HG02981 (cell line): ENCODE results near the gene DOCK10.
A peak's percentile ranks its signal among the peaks of the same experiment; 100 is the strongest.
"Not testable (repeated sequence)": the region's sequence is repeated elsewhere in the genome, so short reads cannot be mapped to it uniquely, and the experiment has no call there.

ENCODE experiments used
- ATAC-seq: cut with Tn5 transposase; IDR thresholded peaks from one replicate; pipeline ENCODE4 v1.9.1; 2021; ENCODE audit warnings: mild to moderate bottlenecking, moderate library complexity; ENCODE audit not compliant: unreplicated experiment

DOCK10 gene

DNA sequence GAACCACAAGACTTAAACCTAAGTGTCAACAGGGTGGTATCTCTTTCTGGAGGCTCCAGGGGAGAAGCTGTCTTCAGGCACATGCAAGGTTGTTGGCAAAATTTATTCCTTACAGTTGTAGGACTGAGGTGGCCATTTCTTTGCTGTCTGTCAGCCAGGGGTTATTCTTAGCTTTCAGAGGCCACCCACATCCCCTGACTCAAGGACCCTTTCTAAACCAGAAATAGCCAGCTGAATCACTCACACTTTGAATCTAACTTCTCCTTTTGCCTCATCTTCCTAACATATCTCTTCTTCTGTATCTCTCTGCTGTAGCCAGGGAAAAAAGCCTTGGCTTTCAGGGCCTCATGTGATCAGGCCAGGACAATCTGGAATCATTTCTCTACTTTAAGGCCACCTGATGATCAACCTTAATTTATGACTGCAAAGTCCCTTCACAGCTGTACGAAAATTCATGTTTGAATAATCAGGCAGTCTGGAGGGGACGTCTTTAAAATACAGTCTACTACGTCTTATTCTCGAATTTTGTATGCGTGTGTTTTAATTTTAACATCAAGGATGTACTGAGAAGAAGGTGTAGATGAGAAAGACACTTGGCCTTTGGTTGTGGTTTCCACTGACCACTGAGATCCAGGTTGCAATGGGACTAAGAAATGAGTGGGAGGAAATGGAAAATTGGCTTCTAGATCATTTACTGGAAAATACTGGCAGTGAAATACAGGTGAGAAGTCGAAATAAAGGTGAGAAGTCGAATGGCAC lies 90.4 kb downstream of the DOCK10 start:
- ATAC-seq, result no peak

DNA sequence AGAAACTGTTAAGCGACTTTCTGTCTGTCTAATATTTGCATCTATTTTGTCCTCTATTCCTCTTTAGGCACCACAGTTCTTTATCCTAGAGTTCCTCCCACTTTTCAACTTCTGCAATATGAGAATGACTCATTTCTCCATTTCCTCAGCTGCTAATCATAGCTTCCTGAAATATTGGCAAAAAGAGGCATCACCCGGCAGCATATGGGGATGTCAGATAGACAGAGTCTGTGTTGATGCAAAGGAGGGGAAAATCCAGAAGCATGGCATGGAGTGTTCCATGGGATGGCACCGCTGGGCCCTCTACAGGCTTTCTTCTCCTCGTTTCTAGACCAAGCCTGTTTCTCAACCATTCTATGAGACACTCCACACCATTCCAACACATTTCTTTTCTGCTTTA lies 93.4 kb downstream of the DOCK10 start:
- ATAC-seq, result no peak

DNA sequence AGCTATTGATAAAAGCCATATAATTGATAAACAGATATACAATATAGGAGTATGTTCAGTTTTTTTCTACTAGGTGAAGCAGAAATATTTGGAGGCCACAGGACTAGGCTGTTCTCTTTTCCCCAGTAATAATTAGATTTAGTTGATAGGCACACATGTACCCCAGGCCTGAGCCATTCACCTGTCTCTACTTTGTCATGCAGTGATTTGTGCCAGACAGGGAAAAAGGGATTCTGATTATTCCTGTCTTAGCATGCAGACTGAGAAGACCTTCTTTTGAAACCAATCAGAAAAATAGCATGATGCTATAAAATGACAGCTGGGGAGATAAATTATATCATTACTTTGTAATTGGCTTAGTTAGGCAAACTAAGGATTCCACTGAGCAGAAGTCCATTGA lies 94.3 kb downstream of the DOCK10 start:
- no peak for ATAC-seq

DNA sequence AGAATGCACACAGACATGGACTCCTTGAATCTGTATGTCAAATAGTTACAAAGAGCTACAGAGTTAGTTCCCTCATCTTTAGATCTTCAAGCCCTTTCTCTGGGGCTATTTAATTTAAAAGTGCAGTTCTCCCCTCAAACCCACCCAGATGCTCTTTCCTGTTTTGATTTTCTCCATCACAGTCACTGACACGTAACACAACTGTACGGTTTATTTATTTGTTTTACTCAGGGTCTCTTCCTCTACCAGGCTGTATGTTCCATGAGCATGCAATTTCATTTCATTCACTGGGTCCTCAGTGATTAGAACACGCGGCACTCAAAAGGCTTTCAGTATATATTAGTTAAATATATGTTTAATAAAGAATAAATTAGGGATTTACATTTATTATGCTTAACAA lies 94.7 kb downstream of the DOCK10 start:
- no peak for ATAC-seq

DNA sequence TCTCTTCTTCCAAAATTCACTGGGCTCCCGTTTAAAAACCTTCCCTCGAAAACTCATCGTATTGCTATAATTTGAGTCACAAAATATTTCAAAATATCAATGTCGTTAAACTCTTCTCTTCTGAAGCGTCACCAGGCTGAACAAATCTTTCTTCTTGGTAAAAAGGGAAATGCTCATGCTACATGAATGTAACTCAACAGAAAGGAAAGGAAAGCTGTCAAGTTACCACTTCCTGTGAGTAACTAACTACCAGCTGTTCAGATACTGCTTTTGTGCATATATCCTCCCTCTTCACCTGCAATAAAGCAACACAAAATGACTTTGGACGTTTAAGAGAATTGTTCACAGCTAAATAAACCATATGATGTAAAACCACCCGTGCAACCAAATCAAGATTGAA lies 95.4 kb downstream of the DOCK10 start:
- ATAC-seq, result peak; percentile 72

DNA sequence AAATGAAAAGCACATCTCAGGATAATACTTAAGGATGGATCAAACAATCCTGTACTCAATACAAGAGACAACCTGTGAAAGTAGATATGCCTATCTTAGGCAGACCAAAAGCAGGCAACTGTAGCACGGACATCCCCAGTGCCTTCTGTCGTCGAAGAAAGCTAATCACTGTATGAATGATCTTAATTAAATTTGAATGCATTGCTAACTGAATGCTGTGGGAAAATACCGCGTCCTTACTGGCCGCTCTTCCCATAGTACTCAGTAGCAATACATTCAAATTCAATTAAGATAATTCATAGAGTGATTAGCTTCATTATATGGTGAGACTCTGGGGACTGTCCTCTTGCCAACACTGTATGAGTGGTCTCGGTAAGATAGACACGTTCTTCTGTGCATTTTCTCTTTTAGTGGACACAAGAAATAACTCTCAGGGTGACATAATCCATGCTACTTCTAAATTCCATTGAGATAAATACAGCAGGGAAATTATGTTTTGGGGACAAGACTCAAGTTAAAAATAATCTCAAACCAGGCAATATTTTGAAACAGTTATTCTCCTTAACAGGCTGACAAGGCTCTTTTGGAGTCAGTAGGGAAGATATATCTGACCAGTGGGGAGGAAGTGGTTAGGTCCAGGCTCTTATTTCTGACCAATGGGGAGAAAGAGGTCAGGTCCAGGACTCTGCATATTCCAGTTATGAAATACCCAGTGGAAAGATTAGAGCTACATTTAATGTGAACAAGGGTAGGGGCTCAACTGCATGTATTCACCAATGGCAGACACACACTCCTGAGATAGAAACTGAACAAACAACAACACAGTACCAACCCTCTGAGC lies 97.3 kb downstream of the DOCK10 start:
- ATAC-seq, result no peak

DNA sequence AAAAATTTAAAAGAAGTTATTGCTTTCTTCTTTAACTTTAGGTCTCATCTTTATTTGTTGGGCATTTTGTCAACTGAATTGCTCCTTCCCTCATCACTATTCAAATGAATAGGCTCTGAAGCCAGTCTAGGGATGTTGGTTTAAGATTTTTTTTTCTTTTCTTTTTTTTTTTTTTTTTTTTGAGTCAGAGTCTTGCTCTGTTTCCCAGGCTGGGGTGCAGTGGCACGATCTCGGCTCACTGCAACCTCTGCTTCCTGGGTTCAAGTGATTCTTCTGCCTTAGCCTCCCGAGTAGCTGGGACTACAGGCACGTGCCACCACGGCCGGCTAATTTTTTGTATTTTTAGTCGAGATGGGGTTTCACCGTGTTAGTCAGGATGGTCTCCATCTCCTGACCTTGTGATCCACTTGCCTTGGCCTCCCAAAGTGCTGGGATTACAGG lies 98.6 kb downstream of the DOCK10 start:
- not testable (repeated sequence) for ATAC-seq

DNA sequence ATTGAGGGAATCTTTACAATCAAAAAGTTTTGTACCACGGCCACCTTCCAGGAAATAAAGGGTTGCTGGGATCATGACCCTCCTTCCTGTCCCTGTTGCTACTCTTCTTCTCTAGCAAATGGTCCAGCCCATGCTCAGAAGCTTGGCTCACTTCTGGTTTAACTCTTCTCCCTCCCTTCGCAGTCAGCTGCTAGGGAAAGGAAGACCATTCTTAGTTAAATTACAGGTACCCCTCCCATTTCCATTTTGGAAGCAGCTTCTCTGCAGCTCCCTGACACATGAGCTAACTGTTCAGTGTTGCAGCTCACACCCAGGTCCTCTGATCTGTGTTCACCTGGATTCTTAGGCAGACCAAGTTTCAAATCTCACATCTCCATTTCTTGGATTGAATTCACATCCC lies 100.3 kb downstream of the DOCK10 start:
- ATAC-seq, result no peak

DNA sequence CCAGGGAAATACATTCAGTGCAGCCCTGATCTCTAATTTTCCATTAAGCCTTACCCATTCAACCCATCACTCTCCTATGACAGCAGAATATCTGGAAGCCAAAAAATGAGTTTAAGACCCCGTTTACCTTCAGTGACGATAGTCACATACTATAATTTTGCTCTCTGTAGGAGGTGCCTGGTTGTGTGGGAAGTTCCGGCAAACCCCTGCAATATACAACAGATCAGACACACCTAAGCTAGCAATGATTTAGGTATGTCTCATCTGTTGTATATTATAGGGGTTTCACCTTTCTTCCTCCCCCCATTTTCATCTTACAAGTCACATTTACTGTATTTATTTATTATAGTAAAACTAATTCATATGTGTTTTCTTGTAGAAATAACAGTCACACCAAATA lies 101.7 kb downstream of the DOCK10 start:
- ATAC-seq, result no peak

DNA sequence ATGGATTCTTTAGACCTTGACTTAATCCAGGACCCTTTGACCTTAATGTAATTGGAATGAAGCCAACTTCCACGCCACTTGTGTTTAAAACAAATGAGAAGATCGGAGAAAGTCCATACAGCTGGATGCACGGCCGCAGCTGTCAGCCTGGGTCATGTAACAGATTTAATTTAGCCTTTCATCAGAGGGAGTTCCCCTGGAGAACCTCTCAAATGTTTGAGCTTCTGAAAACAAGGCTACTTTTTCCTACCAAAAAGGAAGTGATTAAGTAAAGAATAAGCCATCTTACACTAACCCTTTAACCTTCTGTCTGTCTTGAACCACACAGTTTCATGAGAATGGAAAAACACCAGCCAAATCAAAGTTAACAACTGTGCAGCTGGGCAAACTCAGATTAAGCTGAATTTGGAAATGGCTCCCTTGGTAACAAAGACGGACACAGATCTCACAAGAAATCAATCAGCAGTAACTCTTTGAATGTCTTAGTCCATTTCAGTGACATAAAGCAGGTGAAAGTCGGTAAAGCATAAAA lies 103.6 kb downstream of the DOCK10 start:
- peak; percentile 43 for ATAC-seq

DNA sequence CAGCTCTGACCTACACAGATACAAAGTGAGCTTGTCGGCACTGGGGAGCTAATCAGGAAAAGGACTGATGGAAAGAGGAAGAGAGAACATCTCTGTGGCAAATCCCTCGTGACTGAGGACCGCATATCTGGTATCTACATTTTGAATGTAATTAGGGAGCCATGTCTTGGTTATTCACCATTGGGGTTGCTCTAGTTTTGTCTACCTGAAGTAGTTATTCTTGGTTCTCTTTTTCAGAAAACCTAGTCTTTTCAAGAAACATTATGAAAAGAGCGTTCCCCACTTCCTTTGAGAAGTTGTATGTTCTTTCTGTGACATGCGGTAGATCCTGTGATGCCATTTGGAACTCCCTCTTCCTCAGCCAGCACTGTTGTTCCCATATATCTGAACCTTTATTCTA lies 104.4 kb downstream of the DOCK10 start:
- ATAC-seq, result peak; percentile 89

DNA sequence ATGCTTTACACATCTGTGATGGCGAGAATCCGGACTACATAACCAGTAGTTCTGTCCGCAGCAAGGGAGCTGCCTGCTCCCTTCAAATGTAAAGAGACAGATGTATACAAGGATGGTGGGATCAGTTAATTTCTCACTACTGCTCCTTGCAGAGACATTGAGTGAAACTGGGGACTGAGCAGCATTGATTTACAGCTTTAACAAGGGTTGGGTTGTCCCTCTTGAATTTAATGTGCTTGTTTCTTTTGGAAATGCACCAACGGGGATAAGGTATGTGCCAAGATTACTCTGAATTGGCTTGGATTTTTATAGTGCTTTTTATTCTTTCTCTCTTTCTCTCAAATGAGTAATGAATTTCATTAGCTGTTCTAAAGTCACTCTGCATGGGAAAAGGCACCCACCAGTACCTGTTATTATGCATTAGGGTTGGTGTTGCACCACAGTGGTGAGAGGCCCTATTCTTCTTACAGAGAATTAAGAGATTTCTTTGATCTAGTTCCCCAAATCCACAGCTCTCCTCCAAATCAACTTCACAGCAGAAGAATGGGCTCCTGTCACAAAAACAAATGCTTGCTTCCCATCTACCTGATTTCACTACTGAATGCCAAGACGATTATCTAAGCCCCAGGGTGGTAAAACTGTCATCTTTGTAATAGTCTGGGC lies 107.6 kb downstream of the DOCK10 start:
- ATAC-seq, result no peak

DNA sequence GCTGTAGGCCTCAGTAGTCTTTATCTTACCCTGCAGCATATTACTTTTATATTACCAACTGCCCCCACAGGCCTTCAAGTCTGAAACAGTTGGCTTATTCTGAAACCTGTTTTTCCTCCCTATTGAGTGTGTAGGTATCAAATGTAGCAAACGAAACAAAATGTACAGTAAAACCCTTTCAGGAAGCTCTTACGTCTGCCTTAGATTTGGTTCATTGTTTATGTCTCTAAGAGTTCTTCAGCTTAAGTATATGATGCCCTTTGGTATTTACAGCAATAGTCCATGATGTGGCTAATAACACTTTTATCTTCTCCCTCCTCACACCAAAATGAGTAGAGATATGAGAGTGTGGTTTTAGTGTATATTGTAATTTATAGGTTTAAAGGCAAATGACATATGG lies 108.8 kb downstream of the DOCK10 start:
- ATAC-seq, result no peak

DNA sequence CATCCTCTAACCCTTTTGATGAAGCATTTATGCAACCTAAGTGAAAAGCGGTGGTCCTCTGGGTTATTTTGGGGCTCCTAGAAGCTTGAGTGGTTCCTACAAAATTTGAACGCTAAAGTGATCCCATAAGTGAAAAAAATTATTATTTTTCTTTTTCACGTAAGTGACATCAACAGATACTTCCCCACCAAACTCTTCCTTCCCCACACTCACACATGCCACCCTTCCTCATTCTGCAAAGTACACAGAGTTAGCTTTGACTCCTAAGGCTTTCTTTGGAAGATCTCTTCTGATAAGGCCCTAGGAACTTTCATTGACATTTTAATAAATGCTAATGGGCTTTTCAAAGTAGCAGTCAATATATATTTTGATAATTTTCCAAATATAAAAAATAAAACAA lies 109.7 kb downstream of the DOCK10 start:
- ATAC-seq, result no peak

DNA sequence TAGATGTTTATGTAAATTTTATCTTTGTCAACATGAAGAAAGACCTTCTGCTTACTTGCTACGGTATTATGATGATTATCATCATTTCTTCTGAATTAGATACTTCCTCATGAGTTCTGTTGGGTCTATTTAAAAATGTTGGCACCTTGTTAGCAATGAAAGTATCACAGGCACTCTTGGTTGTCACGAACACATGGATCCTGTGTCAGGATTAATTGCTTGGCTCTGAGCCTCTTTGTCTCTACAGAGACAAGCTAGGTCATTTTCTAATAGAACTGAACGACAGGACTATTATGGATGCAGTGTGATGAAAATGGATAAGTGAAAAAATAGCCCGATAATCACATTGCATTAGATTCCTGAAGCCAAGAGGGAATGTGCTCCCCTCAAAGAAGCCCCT lies 110.3 kb downstream of the DOCK10 start:
- ATAC-seq, result no peak

DNA sequence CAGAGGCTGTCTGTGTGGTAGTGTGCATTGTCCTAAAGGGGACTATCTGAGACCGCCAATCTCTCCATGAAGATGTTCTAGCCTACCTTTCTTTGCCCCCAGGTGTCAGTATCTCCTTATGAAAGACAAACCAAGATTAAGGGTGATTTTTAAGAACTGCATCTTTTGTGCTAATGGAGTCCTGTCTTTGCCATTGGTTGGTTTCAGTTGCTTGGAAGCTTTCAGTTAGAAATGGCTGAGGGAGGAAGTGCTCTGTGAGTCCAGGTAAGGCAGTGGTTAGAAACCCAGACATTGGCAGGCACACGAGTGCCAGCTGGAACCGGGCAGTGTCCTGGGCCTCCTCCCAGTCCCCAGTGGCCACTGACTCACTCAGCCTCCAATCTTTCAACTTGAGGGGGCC lies 111.3 kb downstream of the DOCK10 start:
- ATAC-seq, result peak; percentile 34

DNA sequence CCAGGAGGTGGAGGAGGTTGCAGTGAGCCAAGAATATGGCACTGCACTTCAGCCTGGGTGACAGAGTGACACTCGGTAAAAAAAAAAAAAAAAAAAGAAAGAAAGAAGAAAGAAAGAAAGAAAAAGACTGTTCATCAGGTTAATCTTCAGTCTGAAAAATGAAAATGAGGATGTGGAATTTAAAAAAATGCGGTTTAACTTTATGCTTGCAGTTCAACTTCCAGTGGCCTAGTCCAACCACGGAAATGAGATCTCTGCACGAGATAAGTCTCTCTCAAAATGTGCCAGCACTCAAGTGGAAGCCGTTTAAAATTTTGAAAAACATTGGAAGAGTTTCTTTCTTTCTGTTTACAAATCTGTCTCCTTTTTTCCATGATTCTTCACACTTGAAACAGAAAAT lies 112.1 kb downstream of the DOCK10 start:
- no peak for ATAC-seq

DNA sequence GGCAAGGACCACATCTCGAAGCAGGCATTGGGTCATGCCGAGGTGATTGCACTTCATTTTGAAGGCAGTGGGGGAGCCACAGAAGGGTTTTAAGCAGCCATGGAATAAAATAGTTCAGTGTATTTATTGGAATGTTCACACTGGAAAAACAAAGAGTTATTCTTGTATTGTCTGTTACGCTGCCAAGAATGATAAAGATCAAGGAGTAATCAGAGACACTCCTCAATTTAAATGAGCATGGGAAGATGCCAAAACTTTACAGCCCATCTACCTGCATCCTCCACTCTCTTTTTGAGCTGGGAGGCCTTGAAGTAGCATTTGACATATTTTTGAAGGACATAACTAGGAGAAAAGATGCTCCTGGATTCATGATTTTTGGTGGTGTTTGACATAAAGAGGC lies 112.8 kb downstream of the DOCK10 start:
- no peak for ATAC-seq

DNA sequence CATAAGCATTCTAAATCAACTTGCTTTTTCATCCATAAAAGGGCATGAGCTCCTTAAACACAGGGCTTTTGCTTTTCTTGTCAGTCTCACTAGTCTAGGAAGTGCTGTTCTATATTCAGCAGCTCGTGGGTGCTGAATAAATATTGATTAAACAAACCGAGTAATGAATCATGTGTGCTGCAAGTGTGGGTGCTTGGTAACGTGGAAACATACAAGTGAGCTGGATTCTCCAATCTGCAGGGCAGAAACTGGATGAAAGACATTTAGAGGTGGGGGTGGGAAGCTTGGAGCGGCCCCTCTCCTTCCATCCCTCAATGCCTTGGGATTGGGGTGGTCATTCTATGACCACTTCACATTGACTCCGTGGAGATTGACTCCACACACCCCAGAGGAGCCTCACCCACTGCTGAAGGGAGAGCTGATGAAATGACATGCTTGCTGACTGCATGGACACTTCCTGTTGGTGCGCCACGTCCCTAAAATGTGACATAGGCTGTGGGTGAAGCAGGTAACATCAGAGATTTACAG lies 114.6 kb downstream of the DOCK10 start:
- no peak for ATAC-seq

DNA sequence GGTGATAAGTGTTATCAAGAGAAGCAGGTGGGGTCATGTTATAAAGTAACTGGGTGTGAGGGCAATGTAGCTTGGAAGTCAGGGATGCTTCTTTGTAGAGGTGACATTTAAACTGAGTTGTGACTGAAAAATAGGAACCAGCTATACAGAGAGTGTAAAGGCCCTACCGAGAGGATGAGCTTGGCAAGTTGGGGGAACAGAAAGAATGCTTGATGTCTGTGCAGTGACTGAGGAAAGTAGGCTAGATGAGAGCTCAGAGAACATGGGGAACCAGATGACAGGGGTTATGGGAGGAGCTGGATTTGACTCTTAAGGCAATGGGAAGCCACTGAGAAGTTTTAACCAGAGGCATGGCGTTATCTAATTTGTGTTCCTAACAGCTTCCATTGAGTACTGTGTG lies 115.3 kb downstream of the DOCK10 start:
- ATAC-seq, result no peak

DNA sequence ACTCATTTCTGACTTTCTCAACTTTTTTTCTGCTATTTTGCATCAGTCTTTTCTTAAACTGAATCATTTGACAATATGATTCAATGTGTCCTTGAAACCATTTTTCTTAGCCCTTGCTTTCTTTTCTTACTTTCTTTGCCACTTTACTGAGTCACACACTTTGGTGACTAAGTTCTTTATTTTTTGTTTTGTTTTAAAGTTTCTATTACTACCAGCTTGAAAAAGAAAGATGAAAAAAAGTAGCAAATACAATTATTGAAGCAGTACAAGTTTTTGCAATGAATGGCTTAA lies 116.5 kb downstream of the DOCK10 start:
- peak; percentile 26 for ATAC-seq
